ENCODE measurements around the gene HOXB5.

The HOXB5 gene

GRCh38 chr17:48545022-48545375 lies 48.6 kb downstream of the HOXB5 start, which contains the start of gene HOXB2:
HOXB2 (minus strand) TSS chr17:48545109; CDS start chr17:48544911, 198 bp downstream.
- no peak for DNase-seq

DNA sequence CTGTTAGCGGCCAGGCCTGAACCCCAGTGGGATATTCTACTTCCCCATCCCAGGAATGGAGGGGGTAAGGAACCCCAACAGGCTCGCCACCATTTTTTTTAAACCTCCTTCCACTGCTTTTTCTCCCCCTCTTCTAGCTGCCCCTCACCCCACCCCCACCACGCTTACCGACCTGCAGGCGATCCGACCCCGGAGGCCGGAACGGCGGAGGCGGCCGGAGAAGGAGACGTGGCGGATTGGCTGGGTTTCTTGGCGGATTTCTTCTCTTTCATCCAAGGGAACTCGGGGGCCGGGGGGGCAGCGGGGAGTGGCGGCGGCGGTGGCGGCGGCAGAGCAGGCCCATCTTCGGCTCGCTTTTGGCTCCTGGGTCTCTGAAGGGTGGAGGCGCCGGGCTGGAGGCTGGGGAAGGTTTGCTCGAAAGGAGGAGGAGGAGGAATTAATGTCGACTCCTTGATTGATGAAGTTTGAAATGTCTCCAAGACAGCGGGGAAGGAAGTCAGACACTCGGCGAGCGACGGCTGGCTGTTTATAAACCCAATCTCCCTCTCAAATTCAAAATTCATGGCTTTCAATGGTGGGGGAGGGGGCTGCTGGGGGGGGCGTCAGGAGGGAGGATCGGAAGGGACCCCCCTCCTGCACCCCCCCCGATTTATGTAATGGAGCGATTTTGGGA lies 49.1 kb downstream of the HOXB5 start:
- DNase-seq: peak in 1 of 2 donors; percentile 35

DNA sequence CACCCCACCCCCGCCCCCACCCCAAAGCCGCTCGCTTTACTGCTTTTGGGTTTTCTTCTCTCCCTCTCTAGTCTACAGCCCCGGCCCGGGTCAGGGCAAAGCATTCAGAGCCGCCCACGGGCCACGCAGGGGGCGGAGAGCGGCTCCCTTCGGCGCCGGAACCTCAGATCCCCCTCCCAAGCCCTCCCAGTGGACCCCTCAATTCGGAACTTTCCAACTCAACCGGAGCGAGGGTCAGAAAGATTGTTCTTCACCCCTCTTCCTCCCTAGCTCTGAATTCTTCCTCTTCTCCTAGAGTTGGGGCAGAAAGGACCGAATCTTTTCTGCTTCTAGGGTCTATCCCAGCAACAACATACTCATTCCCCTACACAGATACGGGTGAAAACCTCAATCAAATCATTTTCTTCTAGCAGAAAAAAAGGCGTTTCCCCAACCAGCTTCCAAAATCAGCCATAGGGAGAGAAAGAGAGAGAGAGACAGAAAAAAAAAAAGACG lies 49.7 kb downstream of the HOXB5 start:
- peak; percentile 29 to 45 for DNase-seq

DNA sequence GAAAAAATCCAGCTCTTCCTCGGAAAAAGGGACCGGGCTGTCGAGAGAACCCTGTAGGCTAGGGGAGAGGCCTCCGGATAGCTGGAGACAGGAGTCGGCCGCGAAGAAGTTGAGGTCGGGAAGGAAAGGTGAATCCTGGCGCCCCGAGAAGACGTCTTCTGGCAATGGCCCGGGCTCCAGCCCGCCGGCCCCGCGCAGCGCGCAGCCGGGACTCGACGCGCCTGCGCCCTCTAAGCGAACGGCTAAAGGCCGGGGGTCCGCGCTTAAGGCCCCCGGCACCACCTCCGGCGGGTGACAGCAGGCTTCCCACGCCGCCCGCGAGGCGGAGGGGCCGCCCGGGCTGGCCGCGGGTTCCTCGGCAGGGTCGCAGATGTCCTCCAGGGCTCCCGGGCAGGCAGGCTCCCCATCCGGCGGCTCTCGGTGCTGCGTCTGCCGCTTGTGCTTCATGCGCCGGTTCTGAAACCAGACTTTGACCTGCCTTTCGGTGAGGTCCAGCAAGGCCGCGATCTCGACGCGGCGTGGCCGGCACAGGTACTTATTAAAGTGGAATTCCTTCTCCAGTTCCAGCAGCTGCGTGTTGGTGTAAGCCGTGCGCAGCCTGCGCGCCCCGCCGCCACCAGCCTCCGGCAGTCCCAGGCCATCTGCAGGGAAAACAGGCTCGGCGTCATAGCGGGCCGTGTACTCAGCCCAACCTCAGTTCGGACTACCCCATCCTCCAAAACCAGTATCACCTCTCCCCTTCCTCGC lies 50.3 kb downstream of the HOXB5 start:
- peak; percentile 37 to 48 for DNase-seq

GRCh38 chr17:48542698-48543106 lies 50.9 kb downstream of the HOXB5 start:
- DNase-seq: no peak

- DNase-seq: peak in 1 of 2 donors; percentile 24
These were observed 51.4 kb downstream of the HOXB5 start for GRCh38 chr17:48542114-48542656.

GRCh38 chr17:48541577-48542113 lies 51.9 kb downstream of the HOXB5 start:
- DNase-seq: peak; percentile 33 to 43

All from activated CD4-positive, alpha-beta T cell treated with anti-CD3 and anti-CD28 coated beads for 4 hours (primary cell).